ENCODE data around the gene BRINP3. TPM values are rescaled to one million over a fixed set of nuclear protein-coding genes. Genes with fewer than 3 reads are reported as not detected.
"Not testable (repeated sequence)": the region's sequence is repeated elsewhere in the genome, so short reads cannot be mapped to it uniquely, and the experiment has no call there.

Gene BRINP3
- polyA plus RNA-seq, 1 donor: 4.6 TPM

DNA sequence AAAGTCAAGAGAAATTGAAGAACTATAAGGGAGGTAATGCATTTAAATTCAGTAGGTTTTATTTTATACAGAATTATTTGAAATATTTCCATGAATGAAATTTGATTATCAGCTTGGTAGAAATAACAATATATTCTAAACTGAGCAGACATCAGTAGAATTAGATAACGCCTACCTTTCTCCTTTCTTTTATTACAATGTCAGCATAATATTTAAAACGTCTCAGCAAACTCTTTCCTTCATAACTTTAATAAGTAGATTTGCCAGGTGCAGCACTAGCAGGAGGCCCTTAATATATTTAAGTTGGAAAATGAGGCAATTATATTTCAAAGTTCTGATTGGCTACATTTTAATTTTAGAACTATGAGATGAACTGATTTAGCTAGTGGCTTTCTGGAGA lies 298.8 kb downstream of the BRINP3 start:
- no peak for DNase-seq

DNA sequence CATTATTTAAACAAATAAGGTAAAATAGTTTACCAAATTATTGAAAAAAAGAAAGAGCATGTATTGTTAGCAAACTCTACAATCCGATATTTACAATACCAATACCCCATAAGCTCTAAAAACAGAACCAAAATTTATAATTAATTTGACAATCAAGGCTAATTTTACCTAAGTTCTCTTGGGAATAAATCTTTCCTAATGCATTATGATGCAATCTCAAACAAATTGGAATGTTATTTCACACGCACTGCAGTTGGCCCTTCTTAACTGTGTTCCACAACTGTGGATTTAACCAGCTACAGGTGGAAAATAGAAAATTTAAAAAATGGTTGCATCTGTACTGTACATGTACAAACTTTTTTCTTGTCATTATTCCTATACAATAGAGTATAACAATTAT lies 300.1 kb downstream of the BRINP3 start:
- DNase-seq: no peak

DNA sequence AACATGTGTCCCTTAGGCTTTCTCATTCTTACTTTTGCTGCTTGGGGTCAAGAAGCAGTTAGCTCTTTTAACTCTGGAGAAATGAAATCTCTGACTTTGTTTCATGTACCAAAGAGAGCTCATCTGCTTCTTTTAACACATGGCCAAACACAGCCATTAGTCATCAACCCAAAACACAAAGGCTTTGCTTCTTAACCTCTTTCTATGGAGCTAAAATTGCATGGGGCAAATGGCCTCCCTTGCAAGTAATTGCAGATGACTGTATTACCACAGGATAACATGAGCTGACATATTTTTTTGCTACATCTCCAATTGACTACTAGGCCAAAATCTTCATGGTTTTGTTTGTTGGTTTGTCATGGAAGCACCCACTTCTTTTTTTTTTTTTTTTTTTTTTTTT lies 300.9 kb downstream of the BRINP3 start:
- DNase-seq: no peak

DNA sequence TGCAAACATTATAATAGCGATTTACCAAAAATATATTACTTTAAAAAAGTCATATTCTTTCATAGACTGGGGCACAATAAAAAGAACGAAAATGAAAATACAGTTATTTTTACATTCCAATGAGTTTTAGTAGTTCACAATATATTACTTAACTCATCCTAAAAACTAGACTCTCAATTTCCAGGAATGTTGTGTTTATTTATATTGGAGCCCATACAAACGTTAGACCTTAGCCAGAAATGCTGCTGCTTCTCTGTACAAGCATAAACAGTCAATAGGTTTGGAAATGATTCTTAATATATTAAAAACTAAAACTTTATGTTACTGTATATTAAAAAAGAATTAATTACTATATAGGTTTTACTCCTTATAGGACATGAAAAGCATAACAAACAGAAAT lies 302.3 kb downstream of the BRINP3 start:
- no peak for DNase-seq

DNA sequence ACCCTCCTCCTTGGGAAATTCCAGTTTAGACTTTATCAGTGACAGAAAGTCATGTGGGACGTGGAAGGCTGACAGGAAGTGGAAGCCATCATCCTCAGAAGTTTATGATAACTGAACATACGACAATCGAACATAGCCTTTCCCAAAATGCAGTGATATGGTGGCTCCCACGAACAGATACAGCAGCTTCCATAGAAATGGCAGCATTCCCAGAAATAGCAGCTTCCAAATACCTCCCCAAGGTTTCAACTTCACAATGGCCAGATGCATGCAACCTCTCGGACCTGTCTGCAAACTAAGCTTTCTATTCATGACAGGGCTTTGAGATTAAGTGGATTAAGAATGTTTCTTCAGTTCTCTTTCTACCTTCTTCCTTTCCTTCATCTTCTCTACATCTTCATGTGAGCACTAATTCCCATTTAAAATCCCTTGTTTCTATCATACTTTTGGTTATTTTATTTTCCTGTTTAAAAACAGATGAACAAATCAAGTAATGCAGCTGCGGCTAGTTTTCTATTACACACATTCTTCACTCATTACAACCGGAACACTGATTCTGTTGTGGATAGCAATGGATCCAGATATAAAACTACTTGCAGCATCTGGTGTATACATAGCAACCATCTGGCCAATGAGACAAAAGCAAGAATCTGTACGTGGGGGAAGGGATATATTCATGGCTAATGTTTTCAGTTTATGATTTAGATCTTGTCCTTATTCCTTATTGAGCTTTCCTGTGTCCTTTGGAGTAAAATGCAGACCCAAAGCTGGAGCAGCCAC lies 304.8 kb downstream of the BRINP3 start:
- DNase-seq: peak; percentile 57

DNA sequence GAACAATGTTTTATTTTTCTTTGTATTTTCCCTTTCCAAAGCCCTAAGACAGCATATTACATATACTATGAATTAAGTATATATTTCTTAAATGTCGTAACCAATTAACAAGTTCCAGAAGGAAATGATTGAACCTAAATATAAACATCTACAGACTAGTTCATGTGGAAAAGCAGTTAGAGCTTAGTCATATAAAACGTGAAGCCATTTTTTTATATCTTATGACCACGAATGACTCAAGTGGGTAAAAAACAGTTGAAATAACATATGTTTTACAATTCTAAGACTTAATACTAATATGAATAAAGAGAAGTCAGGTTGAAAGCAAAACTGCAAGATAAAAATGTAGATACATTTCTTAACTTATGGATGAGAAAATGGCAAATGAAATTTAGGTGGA lies 307.3 kb downstream of the BRINP3 start:
- no peak for DNase-seq

DNA sequence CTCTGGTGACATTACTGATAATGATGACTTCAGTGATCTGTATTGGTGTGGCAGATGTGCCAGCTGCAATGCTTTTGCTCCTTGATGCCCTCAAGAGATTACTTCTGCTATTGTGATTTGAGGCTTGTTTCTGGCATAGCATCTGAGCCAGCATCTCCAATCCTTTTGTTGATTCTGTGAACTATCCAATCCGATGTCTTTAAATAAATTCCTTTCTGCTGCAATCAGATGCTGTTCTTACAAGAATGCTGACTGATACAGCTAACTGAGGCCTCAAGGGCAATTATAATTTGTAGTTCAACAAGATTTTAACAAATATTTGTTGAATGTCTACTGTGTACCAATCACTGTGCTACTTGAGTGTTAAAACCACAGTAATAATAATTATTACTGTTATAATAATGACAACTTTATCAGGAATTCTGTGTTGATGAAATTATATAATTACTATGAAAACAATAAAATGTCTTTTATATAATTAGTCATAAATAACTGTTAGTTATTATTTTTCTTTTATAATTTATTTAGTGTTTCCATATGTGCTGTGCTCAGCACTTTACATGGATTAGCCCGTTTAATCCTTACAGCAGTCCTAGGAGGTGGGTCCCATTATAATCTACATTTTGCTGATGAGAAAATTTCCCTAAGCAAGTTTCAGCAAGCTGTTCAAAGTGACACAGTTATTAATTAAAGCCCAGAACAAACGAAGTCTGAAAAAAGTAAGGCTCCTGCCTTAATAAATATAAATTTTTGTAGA lies 308.2 kb downstream of the BRINP3 start:
- DNase-seq: no peak

DNA sequence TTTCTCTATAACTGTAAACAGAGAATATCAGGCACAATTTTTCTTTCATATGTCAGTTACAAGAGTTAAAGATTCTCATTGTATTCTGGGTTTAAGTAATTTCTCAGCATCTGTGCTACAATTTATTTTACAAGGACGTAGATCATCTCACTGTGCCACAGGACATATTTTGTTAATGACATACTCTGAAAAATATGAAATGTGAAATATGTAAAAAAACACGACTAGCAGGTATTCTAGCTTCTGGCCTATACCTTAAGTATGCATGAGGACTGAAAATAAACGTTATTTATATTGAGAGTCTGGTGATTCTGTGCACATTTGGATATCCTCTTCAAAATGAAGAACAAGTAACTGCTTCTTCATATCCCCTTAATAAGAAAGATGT lies 308.8 kb downstream of the BRINP3 start:
- DNase-seq: no peak

DNA sequence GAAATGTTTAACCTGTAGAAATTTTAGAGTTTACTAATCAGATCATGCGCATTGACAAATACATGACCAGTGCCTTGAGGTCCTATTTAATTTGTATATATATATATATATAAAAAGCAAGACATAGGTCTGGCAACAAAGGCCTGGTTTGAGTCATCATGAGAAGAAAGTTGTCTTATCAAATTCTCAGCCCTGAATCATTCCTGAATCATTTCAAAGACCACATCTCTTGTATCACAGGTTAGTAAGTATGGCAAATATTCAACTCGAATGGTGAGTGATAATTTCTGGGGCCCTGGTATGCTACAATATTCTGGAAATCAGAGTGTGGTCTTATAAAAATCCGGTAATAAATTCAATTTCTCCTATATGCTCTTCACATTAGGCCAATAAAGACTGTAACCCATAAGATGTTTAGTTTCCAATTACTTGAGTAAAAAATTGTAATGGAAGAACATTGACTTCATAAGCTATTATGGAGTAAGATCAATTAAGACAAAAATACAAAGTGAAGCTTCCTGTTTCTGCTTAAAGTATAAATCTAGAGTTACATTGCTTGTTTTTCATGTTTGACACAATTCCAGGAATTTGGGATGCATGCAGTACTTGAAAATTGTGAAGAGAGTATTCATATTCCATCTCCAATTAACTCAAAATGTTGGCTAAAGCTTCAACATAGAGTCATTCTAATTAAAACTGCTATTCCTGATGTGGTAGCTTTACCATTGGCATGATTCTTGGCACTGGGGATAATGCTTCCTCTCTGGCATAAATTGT lies 309.4 kb downstream of the BRINP3 start:
- DNase-seq: no peak

DNA sequence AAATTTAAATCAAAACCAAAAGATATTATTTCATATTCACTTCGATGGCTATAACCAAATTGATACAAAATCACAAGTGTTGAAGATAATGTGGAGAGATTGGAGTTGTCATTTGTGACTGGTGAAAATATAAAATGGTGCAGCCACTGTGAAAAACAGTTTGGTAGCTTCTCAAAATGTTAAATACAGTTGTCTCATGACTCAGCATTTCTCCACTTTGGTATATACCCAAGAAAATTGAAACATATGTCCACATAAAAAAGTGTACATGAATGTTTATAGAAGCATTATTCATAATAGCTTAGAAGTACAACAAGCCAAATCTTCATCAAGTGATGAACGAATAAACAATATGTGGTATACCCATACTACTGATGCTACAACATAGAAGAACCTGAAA lies 318.5 kb downstream of the BRINP3 start:
- DNase-seq: no peak

DNA sequence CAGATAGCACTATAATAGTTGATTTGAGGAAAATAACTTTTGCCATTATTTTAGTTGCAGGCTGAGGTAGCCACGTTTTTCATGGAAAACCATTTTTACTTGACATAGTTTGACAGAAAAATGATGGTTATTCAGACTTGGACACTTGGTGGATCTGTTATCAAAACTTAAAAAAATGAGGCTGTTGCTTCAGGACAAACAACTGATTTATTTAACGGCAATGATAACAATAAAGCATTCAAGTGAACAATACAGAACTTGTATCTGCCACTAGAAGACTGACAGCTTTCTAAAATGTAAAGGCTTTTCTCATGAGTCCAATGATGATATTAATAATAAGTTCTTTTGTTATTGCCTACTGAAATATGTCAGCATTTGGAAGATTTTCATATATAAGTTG lies 322.9 kb downstream of the BRINP3 start:
- DNase-seq: no peak

DNA sequence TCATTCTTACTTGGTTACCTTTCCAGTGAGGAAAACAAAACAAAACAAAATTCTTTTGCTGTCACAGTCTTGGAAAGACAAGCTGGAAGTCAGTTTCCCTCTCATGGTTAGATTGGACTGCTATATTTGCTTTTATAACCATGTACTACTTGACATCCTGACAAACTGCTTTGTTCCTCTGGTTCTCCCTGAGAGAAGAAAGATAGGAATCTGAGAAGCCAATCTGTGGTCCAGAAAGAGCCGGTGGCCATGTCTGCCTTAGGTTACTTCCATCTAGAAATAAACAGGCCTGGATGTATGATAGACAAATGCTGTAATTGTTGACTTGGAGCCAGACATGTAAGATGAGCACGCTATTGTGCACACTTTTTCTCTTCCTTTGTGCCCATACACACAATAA lies 330.0 kb downstream of the BRINP3 start:
- DNase-seq: no peak

DNA sequence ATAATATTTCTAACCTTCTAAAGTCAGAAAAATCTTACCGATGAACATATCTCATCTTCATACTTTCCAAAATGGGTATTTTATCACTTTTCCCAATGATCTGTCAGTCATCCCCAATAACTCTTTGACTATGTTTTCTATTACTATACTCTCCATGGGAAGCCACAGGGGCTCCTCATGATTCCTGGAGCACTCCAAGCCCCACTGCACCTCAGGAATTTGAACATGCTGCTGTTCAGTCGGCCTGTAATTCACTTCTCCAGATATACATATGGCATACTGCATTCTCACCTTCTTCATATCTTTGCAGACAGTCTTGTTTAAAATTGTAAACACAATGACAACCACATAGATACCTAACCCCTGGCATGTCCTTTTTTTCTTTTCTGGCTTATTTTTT lies 333.0 kb downstream of the BRINP3 start:
- no peak for DNase-seq

DNA sequence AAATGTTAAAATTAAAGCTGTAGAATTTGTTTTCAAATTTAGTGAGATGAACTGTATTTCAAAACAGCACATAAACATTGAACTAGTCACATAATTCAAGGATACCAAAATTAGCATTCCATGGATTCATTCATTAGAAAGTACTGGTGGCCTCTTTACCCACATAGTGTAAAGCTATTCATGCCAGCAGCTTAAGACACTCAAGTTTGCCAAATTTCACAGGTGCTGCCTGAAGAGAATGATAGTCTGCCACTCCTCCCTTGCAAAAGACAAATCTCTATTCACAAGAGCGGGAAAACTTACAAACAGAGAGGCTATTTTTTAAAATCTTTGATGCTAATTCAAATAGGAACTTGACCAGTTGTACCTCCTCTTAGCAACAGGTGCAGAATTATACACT lies 337.0 kb downstream of the BRINP3 start:
- DNase-seq: no peak

DNA sequence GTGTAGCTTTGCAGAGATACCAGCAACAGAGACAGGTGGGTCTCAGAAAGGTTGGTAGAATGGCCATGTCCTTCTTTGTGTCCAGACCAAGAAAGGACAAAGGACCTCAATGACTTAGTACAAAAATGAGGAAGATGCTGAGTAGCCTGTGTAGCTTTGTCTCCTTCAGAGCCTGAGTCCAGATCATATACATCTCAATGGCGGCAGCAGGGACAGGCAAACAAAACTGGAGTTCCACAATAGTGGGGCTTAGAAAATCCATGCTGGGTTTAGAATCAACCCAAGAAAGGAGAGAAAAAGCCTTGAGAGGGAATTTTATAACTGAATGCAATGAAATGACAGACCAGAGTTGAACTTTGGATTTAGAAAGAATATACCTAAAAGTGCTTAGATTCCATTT lies 339.0 kb downstream of the BRINP3 start:
- no peak for DNase-seq

DNA sequence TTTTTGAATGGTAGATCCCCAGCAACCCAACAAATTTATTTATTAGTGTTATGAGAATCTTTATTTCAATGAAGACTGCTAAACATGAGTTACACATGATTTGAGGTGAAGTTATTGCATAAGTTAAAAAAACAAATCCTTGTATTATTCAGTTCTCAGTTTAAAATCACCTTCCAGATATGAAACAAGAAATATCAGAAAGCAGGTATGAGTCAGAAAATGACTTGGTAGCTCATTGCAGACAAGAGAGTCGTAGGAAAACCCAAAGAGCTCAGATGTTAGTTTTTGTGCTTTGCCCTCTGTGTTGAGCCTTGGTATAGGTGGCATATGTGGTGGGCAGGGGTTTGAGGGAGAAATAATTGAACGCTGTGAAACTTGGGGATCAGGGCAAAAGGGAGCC lies 339.4 kb downstream of the BRINP3 start:
- no peak for DNase-seq

DNA sequence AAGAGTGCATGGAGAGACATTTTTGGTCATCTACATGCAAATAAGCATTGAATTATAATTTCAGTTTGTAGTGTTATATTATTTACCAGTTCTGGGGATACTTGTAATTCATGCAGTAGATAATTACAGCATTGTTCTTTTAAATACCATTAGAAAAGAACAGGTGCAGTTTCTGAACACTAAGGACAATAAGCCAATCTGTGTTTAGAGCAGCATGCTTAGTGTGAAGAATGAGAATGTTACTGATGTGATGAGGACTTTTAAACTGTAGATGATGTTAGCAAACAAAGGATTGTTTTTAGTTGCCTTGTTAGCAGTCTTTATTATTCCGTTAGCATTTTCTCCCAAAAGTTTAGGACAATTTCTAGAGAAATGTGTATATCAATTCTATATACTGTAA lies 348.3 kb downstream of the BRINP3 start:
- no peak for DNase-seq

DNA sequence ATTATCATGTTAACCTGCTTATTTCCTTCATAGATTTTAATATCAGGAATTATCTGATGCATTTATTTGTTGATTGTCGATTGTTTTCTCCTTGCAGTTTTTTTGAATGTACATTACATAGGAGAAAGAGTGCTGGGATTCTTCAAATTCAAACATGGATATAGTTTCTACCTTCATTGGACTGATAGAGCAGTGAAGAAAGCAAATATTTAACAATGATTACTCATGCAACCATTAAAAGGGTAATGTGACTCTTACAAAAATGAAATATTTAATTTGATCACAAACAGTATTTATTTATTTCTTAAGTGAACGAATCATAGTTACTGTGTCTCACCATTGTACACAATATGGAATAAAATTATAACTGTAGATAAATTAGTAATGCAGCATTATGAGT lies 350.9 kb downstream of the BRINP3 start:
- DNase-seq: no peak

DNA sequence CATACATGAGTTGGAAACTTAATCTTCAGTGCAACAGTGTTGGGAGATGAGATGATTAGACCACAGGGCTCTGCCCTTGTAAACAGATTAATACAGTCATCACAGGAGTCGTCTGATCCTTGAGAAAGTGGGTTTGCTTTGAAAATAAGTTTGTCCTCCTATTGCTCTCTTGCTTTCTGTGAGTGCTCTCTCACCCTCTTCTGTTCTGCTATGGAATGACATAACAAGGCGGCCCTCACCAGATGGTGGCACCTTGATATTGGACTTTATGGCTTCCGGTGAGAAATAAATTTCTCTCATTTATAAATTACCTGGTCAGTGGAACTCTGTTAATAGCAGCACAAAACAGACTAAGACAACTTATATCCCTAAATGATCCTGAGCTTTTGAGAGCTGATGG lies 353.6 kb downstream of the BRINP3 start:
- no peak for DNase-seq

DNA sequence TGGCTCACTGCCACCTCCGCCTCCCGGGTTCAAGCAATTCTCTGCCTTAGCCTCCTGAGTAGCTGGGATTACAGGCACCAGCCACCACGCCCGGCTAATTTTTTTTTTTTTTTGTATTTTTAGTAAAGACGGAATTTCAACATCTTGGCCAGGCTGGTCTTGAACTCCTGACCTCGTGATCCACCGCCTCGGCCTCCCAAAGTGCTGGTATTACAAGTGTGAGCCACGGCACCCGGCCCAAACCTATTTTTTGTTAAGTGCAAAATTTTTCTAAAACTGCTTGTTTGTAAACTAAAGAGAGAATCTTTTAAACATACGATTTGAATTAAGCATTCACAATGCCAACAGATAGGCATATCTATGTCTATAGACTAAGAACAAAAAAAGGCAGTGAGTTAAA lies 357.1 kb downstream of the BRINP3 start:
- DNase-seq: not testable (repeated sequence)

DNA sequence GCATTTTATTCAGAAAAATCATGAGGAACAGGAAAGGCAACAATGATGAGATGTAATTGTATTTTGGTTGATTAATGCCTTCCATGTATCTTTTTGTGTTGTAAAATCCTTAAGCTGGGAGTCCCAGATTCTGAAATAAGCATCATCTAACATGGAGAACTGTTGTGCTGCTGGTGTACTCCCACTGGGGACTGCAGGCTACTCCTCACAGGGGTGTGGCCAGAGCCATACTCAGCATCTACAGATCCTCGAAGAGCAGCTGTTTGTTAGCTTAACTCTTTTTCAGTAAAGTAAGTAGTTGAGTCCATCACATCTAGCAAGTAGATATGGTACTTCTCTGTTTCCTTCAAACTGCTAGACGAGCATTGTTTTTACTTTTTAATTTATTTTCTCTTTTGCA lies 358.0 kb downstream of the BRINP3 start:
- DNase-seq: no peak

DNA sequence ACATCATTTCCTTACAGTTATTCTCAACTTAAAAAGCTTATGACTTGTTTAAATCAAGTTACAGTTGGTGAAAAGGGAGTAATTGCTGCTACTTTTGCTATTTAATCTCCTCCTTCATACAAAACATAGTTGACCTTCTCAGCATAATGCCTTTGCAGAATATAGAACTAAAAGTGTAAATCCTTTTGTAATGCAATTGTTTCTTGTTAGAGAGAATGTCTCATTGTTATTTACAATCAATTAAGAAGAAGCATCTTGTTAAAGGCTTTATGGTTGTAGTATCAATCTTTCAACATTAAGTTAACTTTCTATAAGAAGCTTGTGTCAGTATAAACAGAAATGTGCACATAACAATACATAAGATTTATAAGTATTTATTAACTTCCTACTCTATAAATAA lies 360.7 kb downstream of the BRINP3 start:
- DNase-seq: no peak

DNA sequence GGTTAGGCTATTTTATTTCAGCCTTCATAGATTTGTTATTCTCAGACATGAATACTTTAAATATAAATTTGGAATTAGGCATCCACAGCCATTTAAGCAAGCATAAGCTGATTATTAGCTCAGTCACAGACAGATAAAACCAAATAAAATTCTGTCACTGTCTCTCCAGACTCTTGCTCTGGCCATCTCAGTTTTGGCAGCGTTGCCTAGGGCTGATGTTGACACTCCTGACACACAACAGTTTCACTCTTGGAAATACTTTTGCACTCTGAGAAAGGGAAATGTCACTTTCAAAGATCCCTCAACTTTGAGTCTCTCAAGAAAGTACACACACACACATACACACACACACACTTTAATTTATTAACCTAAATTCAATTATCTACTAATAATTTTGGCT lies 372.7 kb downstream of the BRINP3 start:
- no peak for DNase-seq

Data from hindlimb muscle (tissue), 1 donor.